Erythroblast (primary cell): ENCODE data around the gene CHGA.

Experiments used
- DNase-seq, 2 experiments: peaks; one replicate each; lab custom pipeline; 2025; lab: John Stamatoyannopoulos, UW
- GATA1 ChIP-seq: IDR thresholded peaks from 2 replicates; pipeline ENCODE4 v1.6.1; 2011; ENCODE audit warnings: low read depth, mild to moderate bottlenecking, control low read depth, low read length, moderate library complexity
- POLR2A ChIP-seq: IDR thresholded peaks from 2 replicates; pipeline ENCODE4 v1.6.1; 2011; ENCODE audit warnings: mild to moderate bottlenecking, low read length

CHGA gene

DNA sequence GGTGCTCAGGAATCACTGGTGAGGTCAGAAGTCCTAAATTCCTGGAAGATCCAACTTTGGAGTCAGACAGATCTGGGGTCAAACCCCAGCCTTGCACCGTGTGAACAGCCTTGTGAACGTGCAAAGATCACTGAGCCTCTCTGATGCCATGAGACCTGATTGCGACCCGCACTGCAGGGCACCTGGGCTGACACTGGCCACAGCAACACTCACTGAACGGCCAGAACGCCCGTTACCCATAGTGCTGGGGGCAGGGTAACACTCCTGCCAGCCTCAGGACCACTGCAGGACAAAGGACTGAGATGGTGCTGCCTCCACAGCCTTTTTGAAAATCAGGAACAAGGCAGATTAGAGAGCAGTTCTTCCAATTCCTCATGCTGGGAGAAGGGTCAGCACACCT is 28.3 kb downstream of the CHGA start:
- TF ChIP-seq POLR2A (no peak), GATA1 (no peak)
- no peak for DNase-seq

DNA sequence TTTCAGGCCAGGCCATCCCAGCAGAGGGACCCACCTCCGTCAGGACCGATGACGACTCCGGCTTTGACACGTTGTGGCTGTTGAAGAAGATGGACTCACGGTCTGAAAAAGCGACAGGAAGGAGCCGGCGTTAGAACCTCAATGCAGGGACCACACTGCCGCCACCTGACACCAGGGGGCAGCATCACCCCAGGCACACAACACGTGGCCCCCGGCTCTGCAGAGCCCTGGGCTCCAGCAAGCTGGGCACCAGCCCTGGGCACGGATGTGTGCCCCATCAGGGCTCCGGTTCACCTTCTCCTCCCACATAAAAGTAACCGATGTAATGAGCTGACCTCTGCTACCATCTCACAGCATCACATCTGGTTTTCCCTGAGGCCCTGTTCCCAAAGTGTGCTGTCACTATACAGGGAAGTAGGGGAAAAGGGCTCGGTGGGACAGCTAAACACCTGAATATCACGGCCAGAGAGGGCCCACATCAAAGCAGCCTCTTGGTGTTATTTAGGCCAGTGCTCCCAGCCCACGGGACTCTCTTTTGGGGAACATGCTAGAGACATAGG is 29.0 kb downstream of the CHGA start:
- TF ChIP-seq POLR2A, result no peak
- no peak for TF ChIP-seq GATA1
- peak; percentile 70 to 84 for DNase-seq

DNA sequence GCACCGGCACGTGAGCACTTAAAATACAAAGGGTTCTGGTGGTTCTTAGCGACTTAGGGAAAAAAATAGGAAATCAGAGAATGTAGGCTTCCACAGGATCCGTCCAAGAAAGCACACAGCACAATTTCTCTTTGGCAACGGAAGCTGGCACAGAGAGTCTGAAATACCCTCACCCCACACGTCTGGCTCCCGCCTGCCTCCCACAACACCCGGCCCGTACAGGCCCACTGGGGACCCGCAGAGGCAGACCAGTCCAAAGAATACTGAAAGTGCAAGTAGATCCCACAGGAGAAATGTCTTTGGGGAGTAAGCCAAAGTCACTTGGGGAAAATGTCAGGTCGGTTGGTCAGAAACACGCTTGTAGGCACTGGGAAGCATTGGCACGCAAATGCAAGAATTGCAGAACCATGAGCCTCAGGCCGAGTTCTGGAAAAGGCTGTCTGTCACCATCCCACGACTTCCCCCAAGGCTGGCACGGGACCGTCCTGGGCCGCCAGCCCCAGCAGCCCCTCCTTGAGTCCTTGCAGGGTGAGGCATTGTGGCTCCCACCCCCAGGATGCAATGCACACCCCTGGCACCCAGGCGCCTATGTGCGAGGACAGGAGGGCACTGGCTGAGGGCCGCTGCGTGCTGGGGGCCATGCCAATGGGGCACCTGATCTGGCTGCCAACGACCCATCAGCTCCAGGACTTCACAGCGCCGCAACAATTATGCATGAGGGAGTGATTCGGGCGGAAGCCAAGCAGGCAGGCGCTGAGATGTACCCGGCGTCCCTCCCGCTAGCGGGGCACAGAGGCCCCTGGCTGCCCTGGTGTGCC is 29.7 kb downstream of the CHGA start:
- TF ChIP-seq GATA1, result no peak
- no peak for TF ChIP-seq POLR2A
- no peak for DNase-seq

DNA sequence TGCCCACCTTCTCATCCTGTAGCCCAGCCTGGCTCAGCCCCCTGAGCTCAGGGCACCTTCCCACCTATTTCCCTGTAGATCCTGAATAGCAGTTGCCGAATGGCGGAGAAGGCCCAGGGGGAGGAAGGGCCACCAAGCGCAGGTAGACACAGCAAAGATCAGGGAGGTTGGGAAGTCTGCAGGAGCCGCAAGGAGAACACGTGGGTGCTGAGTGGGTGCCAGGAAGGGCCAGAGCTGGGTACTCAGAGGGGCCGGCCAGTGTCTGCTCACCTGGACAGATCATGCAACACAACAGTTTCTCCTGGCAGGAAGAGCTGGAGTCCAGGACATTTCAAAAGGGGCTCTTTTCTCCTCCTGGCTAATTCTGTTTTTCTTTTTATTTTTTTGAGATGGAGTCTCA is 30.6 kb downstream of the CHGA start:
- no peak for TF ChIP-seq POLR2A
- no peak for TF ChIP-seq GATA1
- no peak for DNase-seq

DNA sequence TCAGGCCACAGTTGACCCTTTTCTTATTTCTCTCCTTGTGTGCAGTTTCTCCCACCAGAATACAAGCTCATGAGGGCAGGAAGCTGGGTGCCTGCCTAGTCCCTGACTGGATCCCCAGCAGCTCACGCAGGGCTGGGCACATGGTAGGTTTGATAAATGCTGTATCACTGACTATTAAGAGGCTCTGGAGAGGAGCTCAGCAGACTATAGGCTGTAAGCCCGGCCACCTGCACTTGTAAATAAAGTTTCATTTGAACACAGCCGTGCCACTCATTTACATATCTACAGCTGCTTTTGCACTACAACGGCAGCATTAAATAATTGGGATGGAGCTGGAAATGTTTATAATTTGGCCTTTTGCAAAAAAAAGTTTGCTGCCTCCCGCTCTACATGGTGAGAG is 32.0 kb downstream of the CHGA start:
- TF ChIP-seq GATA1 (no peak), POLR2A (no peak)
- DNase-seq, result no peak

DNA sequence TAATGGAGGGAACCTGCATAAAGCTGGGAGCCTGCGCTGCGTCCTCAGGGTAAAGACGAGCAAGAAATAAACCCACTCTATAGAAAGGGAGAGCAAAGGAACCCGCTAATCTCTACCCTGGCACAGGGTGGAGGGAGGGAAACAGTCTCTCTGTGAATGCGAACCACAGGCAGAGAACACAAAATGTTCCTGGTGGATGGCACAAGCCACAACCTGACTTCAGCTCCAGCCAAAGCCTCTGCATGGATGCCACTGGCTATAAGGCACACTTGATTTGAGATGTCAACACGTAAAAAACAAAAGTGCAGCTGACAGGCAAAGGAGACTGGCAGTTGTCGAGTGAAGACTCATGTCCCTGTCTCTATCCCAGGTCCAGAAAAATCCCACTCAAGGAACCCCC is 32.4 kb downstream of the CHGA start:
- TF ChIP-seq POLR2A (no peak), GATA1 (no peak)
- DNase-seq, result no peak

DNA sequence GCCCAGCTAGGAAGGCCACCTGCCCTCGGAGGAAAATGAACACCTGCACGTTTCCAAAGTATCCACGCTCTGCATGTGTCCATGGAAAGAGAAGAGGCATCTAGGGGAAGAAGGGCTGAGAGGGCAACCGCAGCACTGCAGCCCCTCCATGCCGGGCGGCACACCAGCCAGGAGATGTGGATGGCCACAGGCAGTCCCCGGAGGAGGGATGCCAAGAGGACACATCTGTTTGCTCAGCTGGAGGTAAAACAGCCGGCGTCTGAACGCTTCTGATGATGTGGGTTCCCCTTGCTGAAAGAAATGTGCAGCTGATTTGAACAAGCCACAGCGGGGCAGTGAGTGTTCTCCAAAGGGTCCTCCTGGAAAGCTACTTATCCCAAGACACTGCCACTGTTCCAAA is 34.0 kb downstream of the CHGA start:
- no peak for TF ChIP-seq POLR2A
- no peak for DNase-seq

DNA sequence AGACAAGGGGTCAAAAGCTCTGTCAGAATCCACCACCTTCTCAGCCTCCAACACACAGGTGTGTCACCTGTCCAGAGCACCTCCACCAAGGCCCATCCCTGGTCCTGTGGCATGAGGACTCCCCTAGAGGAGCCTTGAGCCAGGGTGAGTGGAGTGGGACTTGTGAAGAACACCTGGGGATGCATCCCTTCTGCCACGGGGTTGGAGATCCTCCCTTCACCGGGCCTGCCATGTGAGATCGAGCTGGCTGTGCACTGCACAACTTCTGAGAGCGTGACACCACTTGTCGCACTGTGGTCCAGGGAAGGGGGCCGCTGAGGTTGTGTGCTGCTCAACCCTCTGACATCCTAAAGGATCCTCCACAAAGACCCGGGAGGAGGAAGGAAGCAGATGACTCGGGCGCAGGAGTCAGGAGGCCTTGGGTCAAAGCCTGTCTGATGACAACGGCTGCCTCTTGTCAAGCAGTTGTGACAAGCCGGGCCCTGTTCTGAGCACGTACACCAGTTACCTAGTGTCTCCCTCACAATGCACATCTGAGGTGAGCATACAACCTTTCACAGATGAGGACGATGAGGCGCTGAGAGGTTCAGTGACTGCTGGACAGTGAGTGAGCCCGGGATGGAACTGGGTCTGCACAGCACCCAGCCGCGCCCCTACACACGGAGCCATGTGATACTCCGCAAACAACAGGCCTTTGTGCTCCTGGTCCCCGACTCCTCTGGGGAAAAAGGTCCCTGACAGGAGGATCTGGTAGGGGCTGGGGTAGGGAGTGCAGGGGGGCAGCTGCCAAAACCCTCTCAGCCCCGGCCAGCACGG is 35.6 kb downstream of the CHGA start:
- no peak for TF ChIP-seq POLR2A
- TF ChIP-seq GATA1, result no peak
- no peak for DNase-seq

DNA sequence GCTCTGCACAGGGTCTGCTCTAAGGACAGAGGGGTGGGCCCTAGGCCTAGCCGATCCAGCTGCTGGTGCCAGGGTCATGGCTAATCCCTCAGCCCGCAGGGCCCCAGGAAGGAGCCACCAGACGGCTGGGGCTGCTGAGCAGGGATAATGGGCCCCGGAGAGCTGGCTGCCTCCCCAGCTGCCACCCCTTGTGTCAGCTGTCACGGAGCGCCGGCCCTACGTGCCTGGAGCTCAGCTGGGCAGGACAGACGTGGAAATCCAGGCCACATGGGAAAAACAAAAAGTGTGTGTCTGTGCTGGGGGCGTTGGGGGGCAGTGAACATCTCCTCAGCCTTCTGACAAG is 36.2 kb downstream of the CHGA start:
- TF ChIP-seq GATA1, result no peak
- DNase-seq, result no peak

DNA sequence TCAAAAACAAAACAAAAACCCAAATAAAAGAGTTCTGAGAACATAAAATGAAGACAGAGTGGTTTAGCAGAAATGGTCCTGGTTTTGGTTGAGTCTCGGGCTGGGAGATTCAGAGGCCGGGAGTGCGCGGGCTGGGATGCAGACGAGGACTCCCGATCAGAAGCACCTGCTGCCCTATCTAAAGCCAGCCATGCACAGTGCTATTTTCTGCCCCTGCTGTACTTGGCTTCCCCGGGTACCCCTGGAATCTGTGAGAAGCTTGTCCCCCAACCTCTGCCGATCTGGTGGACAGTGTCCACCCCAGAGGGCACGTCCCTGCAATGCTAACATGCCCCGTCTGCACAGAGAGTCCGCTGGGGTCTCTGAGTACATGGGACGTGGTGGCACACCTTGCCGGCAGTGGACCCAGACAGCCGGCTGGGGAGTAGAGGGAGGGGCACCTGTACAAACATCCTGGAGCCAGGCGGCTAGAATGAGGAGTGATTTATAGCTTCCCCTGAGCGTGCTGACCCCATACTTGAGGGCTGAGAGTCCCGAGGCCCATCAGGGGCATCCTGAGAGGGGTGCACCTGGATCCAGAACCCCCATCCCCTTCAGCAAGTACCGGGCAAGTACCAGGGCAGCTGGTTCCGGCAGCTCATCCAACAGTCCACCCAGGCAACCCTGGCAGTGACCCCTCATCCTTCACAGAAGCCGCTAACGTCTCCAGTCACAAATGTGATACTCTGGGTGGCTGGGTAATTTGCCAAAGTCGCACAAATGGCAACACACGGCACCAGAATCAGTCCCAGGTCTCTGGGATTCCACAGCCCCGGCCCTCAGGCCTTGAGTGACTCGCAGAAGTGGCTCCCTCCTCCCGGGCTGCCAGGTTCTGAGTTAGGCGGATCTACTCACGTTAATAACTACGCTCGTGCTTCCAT is 37.1 kb downstream of the CHGA start:
- TF ChIP-seq GATA1 (no peak), POLR2A (no peak)
- no peak for DNase-seq

DNA sequence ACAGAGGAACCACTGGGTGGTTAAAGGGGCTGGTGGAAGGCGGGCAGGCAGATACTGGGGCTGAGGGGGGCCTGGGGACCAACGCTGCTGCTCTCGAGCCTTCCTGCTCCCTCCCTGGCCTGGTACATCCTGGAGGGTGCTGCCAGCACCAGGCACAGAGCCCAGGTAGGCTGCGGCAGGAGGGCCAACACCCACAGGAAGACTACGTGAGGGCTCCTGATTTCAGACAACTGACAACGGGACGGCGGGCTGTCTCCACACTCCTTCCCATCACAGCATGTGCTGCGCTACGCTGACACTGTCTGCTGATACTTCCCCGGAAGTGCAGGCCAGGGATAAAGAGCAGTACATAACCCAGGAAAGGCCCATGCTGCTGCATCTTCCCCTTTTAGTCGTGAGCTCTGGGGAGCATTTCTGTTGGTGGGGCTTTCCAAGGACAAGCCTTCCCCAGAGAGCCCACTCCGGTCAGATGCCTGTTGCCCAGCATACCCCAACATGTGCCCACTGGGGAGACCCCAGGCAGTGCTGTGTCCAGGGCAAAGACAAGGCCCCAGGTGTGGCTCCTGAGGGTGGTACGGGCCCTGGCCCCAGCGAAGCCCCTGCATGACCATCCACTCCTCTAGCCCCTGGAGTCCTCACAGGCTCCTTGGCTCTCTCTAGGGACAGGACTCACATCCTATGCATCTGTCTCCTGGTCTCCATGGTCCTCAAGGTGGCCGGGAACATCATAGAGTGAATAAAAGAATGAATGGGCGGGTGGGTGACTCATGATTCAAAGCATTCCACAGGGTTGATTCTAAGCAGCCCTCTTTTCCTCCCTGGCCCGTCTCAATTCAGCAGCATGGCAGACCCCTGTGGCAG is 38.0 kb downstream of the CHGA start:
- no peak for DNase-seq
- TF ChIP-seq GATA1 (no peak), POLR2A (no peak)

DNA sequence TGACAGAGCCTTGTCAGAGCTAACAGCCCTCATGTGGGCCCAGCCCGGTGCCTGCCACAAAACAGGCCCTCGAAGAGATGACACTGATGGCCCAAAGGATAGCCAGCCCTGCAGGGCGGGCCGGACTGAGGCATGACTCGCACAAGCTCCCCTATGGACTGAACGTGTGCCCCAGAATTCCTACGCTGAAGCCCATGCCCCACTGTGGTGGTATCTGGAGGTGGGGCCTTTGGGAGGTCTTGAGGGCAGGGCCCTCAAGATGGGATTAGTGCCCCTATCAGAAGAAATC is 38.6 kb downstream of the CHGA start:
- TF ChIP-seq GATA1 (no peak), POLR2A (no peak)
- no peak for DNase-seq
